ENCODE data around the gene TAMALIN.
"Not testable (repeated sequence)": the region's sequence is repeated elsewhere in the genome, so short reads cannot be mapped to it uniquely, and the experiment has no call there.

The TAMALIN gene

GRCh38 chr12:52006726-52007157 lies at the start of gene TAMALIN:
TSS of gene TAMALIN (plus strand) at chr12:52006946. CDS start at chr12:52007020, 74 bp downstream.
- peak; percentile 89 for DNase-seq

GRCh38 chr12:51958542-51958941 lies 48.2 kb upstream of the TAMALIN start:
- no peak for DNase-seq

GRCh38 chr12:51959211-51959610 lies 47.5 kb upstream of the TAMALIN start:
- DNase-seq, result no peak

GRCh38 chr12:51959921-51960320 lies 46.8 kb upstream of the TAMALIN start:
- no peak for DNase-seq

- no peak for DNase-seq
Measured at GRCh38 chr12:51960488-51960887, 46.3 kb upstream of the TAMALIN start.

- DNase-seq, result no peak
Measured at GRCh38 chr12:51960890-51961289, 45.9 kb upstream of the TAMALIN start.

GRCh38 chr12:51961834-51962233 lies 44.9 kb upstream of the TAMALIN start:
- no peak for DNase-seq

- DNase-seq, result no peak
Measured at GRCh38 chr12:51962737-51963136, 44.0 kb upstream of the TAMALIN start.

- no peak for DNase-seq
Measured at GRCh38 chr12:51963477-51963876, 43.3 kb upstream of the TAMALIN start.

- no peak for DNase-seq
Measured at GRCh38 chr12:51969643-51970042, 37.1 kb upstream of the TAMALIN start.

- peak; percentile 41 for DNase-seq
Measured at GRCh38 chr12:51970904-51971646, 35.7 kb upstream of the TAMALIN start.

- DNase-seq, result no peak
Measured at GRCh38 chr12:51971679-51972421, 34.9 kb upstream of the TAMALIN start.

GRCh38 chr12:51972422-51972812 lies 34.3 kb upstream of the TAMALIN start:
- no peak for DNase-seq

- DNase-seq, result peak; percentile 42
Measured at GRCh38 chr12:51972849-51973273, 33.9 kb upstream of the TAMALIN start.

GRCh38 chr12:51973560-51973959 lies 33.2 kb upstream of the TAMALIN start:
- DNase-seq, result no peak

- no peak for DNase-seq
Measured at GRCh38 chr12:51974646-51975045, 32.1 kb upstream of the TAMALIN start.

- DNase-seq, result no peak
Measured at GRCh38 chr12:51975196-51975595, 31.6 kb upstream of the TAMALIN start.

- DNase-seq, result no peak
Measured at GRCh38 chr12:51976376-51977160, 30.2 kb upstream of the TAMALIN start.

GRCh38 chr12:51977320-51977753 lies 29.4 kb upstream of the TAMALIN start:
- no peak for DNase-seq

GRCh38 chr12:51979306-51979705 lies 27.4 kb upstream of the TAMALIN start:
- DNase-seq, result not testable (repeated sequence)

- peak; percentile 69 for DNase-seq
Measured at GRCh38 chr12:51980051-51980808, 26.5 kb upstream of the TAMALIN start.

GRCh38 chr12:51980809-51981127 lies 26.0 kb upstream of the TAMALIN start:
- no peak for DNase-seq

- DNase-seq, result no peak
Measured at GRCh38 chr12:51984657-51985056, 22.1 kb upstream of the TAMALIN start.

Measured in activated T-cell treated with anti-CD3 and anti-CD28 coated beads, Interleukin-2, amount 50 U/mL, for 1 hour (primary cell).